DND-41 (cell line): ENCODE results near the gene SLC3A2.

Experiments
- ATAC-seq: fragments of 200-7000 bp; cut with Tn5 transposase; 3 replicates; pipeline ENCODE4 v1.9.1; 2021; ENCODE audit warnings: low read depth; ENCODE audit not compliant: insufficient read depth
- DNase-seq: peaks from one replicate; pipeline ENCODE4 v3.0.0-alpha.2; 2020
- H2AFZ ChIP-seq: 2 replicates; pipeline ENCODE4 v1.6.0; 2012; ENCODE audit warnings: low read depth, low read length
- H3K27ac ChIP-seq: 2 replicates; pipeline ENCODE4 v1.5.1; 2012; ENCODE audit warnings: low read length, inconsistent platforms
- H3K27me3 ChIP-seq: fragments of 200-600 bp; sonication (generic); 2 replicates; pipeline ENCODE4 v1.6.0; 2012; ENCODE audit warnings: low read length, mild to moderate bottlenecking, inconsistent platforms; ENCODE audit not compliant: insufficient read depth, poor library complexity
- H3K36me3 ChIP-seq: 2 replicates; pipeline ENCODE4 v1.5.1; 2012; ENCODE audit warnings: low read length, inconsistent platforms; ENCODE audit not compliant: insufficient read depth
- H3K4me1 ChIP-seq: 2 replicates; pipeline ENCODE4 v1.5.1; 2012; ENCODE audit warnings: mild to moderate bottlenecking, low read length; ENCODE audit not compliant: insufficient read depth
- H3K4me2 ChIP-seq: 2 replicates; pipeline ENCODE4 v1.6.0; 2012; ENCODE audit warnings: mild to moderate bottlenecking, moderate library complexity, low read length, inconsistent platforms; ENCODE audit not compliant: insufficient read depth
- H3K4me3 ChIP-seq, 2 experiments: fragments of 200-600 bp in 1 of 2; shearing (Covaris generic) in 1 of 2; 2 replicates each; pipeline ENCODE4 v1.5.1; 2012 to 2016; ENCODE audit warnings: inconsistent platforms in 2 of 2, low read length in 2 of 2, mild to moderate bottlenecking in 2 of 2, low read depth in 1 of 2, moderate library complexity in 1 of 2
- H3K79me2 ChIP-seq: 2 replicates; pipeline ENCODE4 v1.6.0; 2012; ENCODE audit warnings: low read length, inconsistent platforms; ENCODE audit not compliant: insufficient read depth
- H3K9ac ChIP-seq: 2 replicates; pipeline ENCODE4 v1.6.0; 2012; ENCODE audit warnings: low read depth, mild to moderate bottlenecking, inconsistent platforms, low read length, moderate library complexity
- H3K9me3 ChIP-seq: 2 replicates; pipeline ENCODE4 v1.5.1; 2012; ENCODE audit warnings: low read length, moderate library complexity, mild to moderate bottlenecking, inconsistent platforms; ENCODE audit not compliant: insufficient read depth, severe bottlenecking
- H4K20me1 ChIP-seq: 2 replicates; pipeline ENCODE4 v1.6.0; 2012; ENCODE audit warnings: low read length; ENCODE audit not compliant: insufficient read depth
- CTCF ChIP-seq: IDR thresholded peaks from 2 replicates; pipeline ENCODE4 v1.5.1; 2012; ENCODE audit warnings: borderline replicate concordance, low read length, moderate library complexity, mild to moderate bottlenecking; ENCODE audit not compliant: poor library complexity, severe bottlenecking; ENCODE audit errors: extremely low read depth
- EZH2 ChIP-seq: IDR thresholded peaks from 3 replicates; pipeline ENCODE4 v1.6.1; 2012; ENCODE audit warnings: borderline replicate concordance, low read depth, mild to moderate bottlenecking, moderate library complexity, low read length, inconsistent platforms; ENCODE audit not compliant: severe bottlenecking

Gene SLC3A2

GRCh38 chr11:62855571-62856332 lies 24.9 kb upstream of the SLC3A2 start:
- Histone ChIP-seq H3K36me3 (peaks cover 43% of the 10 kb centered on the region), H3K4me1 (peaks cover 45% of the 10 kb centered on the region), H3K9ac (peak overlapping the region; percentile 80), H4K20me1 (peaks cover 40% of the 10 kb centered on the region), H2AFZ (peak overlapping the region; percentile 93), H3K9me3 (no peaks in the 10 kb centered on the region), H3K27me3 (no peaks in the 10 kb centered on the region), H3K79me2 (peaks cover 75% of the 10 kb centered on the region), H3K4me3 (peak overlapping the region; percentile 59 to 73), H3K27ac (peak overlapping the region; percentile 96), H3K4me2 (peak overlapping the region; percentile 86)
- TF ChIP-seq EZH2 = no peak
- no peak for TF ChIP-seq CTCF
- peak; percentile 98 for DNase-seq
- ATAC-seq = peak; percentile 83

GRCh38 chr11:62856333-62856895 lies 24.3 kb upstream of the SLC3A2 start:
- H3K79me2 ChIP-seq = peaks cover 82% of the 10 kb centered on the region
- ATAC-seq (peak; percentile 8; the same call in 1 of the 3 replicates), DNase-seq (no peak)
- peaks cover 38% of the 10 kb centered on the region for H4K20me1 ChIP-seq
- no peaks in the 10 kb centered on the region for H3K27me3 ChIP-seq
- no peaks in the 10 kb centered on the region for H3K9me3 ChIP-seq
- H3K4me3 ChIP-seq = peak overlapping the region; percentile 47 to 59
- H3K4me2 ChIP-seq = peak overlapping the region; percentile 86
- H3K27ac ChIP-seq = peak overlapping the region; percentile 96
- peaks cover 51% of the 10 kb centered on the region for H3K4me1 ChIP-seq
- TF ChIP-seq EZH2 (no peak), CTCF (no peak)
- peak overlapping the region; percentile 80 for H3K9ac ChIP-seq
- peak overlapping the region; percentile 93 for H2AFZ ChIP-seq
- peaks cover 41% of the 10 kb centered on the region for H3K36me3 ChIP-seq

GRCh38 chr11:62857541-62857982 lies 23.1 kb upstream of the SLC3A2 start:
- Histone ChIP-seq H3K79me2 (peaks cover 85% of the 10 kb centered on the region), H3K27ac (peak overlapping the region; percentile 96), H2AFZ (no peak overlapping the region), H3K9me3 (no peaks in the 10 kb centered on the region), H3K4me2 (peak overlapping the region; percentile 86), H4K20me1 (peaks cover 27% of the 10 kb centered on the region), H3K4me3 (peak overlapping the region in 1 of 2 experiments; percentile 59; a peak in 3 of 4 replicates), H3K9ac (peak overlapping the region; percentile 80), H3K27me3 (no peaks in the 10 kb centered on the region), H3K36me3 (peaks cover 30% of the 10 kb centered on the region), H3K4me1 (peaks cover 63% of the 10 kb centered on the region)
- ATAC-seq = no peak
- DNase-seq = no peak
- TF ChIP-seq CTCF = no peak
